NCI-H446 treated with DMSO at 0.1 percent for 48 hours (cell line): Measurements from ENCODE around the gene PXMP2.
"Not testable (repeated sequence)": the region's sequence is repeated elsewhere in the genome, so short reads cannot be mapped to it uniquely, and the experiment has no call there.

ENCODE experiments used
- DNase-seq: peaks from one replicate; lab custom pipeline; 2025; lab: John Stamatoyannopoulos, UW

The PXMP2 gene

GRCh38 chr12:132660996-132661395 lies 26.4 kb upstream of the PXMP2 start:
- no peak for DNase-seq

- no peak for DNase-seq
Measured at GRCh38 chr12:132661972-132662371, 25.4 kb upstream of the PXMP2 start.

GRCh38 chr12:132662901-132663755 lies 24.3 kb upstream of the PXMP2 start:
- DNase-seq: no peak

- no peak for DNase-seq
Measured at GRCh38 chr12:132664206-132665148, 22.9 kb upstream of the PXMP2 start.

- no peak for DNase-seq
Measured at GRCh38 chr12:132665149-132665491, 22.3 kb upstream of the PXMP2 start.

GRCh38 chr12:132665794-132666193 lies 21.6 kb upstream of the PXMP2 start:
- DNase-seq: no peak

- DNase-seq: no peak
Measured at GRCh38 chr12:132668191-132669088, 18.9 kb upstream of the PXMP2 start.

GRCh38 chr12:132669166-132669879 lies 18.1 kb upstream of the PXMP2 start:
- DNase-seq: no peak

- no peak for DNase-seq
Measured at GRCh38 chr12:132672116-132672515, 15.3 kb upstream of the PXMP2 start.

GRCh38 chr12:132672678-132673077 lies 14.7 kb upstream of the PXMP2 start:
- DNase-seq: no peak

- no peak for DNase-seq
Measured at GRCh38 chr12:132673288-132674179, 13.9 kb upstream of the PXMP2 start.

GRCh38 chr12:132674561-132674960 lies 12.8 kb upstream of the PXMP2 start:
- no peak for DNase-seq

- DNase-seq: no peak
Measured at GRCh38 chr12:132675757-132676432, 11.5 kb upstream of the PXMP2 start.

GRCh38 chr12:132677492-132677891 lies 9.9 kb upstream of the PXMP2 start:
- DNase-seq: no peak

GRCh38 chr12:132685400-132685799 lies 2.0 kb upstream of the PXMP2 start:
- DNase-seq: no peak

- no peak for DNase-seq
Measured at GRCh38 chr12:132686825-132687210, 569 bp upstream of the PXMP2 start.

GRCh38 chr12:132689227-132689626 lies 1.8 kb downstream of the PXMP2 start:
- DNase-seq: no peak

- DNase-seq: no peak
Measured at GRCh38 chr12:132690112-132690511, 2.7 kb downstream of the PXMP2 start.

- DNase-seq: not testable (repeated sequence)
Measured at GRCh38 chr12:132692030-132692429, 4.6 kb downstream of the PXMP2 start.

- DNase-seq: not testable (repeated sequence)
Measured at GRCh38 chr12:132694888-132695287, 7.5 kb downstream of the PXMP2 start.
